ENCODE results near the gene SGMS1. TPM values are rescaled to one million over a fixed set of nuclear protein-coding genes. Genes with fewer than 3 reads are reported as not detected.

Gene SGMS1
- polyA plus RNA-seq, 1 of the 3 experiments (the other 2 are of a cell fraction), result 6.3 TPM

GRCh38 chr10:50501478-50501877 lies 122.3 kb downstream of the SGMS1 start:
- 79% methylated on average over 2 of the region's 2 CpGs for WGBS (ENCODE audit: low lambda C conversion rate)

GRCh38 chr10:50498465-50498864 lies 125.3 kb downstream of the SGMS1 start:
- 82% methylated on average over 1 of the region's 1 CpG for WGBS (ENCODE audit: low lambda C conversion rate)

More at GRCh38 chr10:50501478-50501877, 122.3 kb downstream of the SGMS1 start:
- Histone ChIP-seq H3K27me3 (ENCODE audit: insufficient read depth) (no peaks in the 10 kb centered on the region), H3K79me2 (ENCODE audit: insufficient read depth) (no peaks in the 10 kb centered on the region), H3K4me1 (ENCODE audit: control insufficient read depth in 1 of 2, insufficient read depth in 2 of 2, low read depth in 1 of 2, low read length in 1 of 2) (no peaks in the 10 kb centered on the region; a peak in 1 of 4 replicates), H3K4me3 (ENCODE audit: low read depth in 2 of 2, low read length in 1 of 2) (no peak overlapping the region), H3K9me2 (no peaks in the 10 kb centered on the region), H2AFZ (ENCODE audit: low read depth) (no peak overlapping the region), H4K20me1 (ENCODE audit: insufficient read depth) (no peaks in the 10 kb centered on the region), H3K27ac (ENCODE audit: low read depth in 2 of 2, low read length in 1 of 2) (no peak overlapping the region), H3F3A (replicated peaks; ENCODE audit: insufficient read depth) (no peaks in the 10 kb centered on the region), H3K9me3 (no peaks in the 10 kb centered on the region), H3K36me3 (replicated peaks in 1 of 2; ENCODE audit: control insufficient read depth in 1 of 2, insufficient read depth in 2 of 2, low read length in 1 of 2) (no peaks in the 10 kb centered on the region), H3K4me2 (no peak overlapping the region), H3K9ac (no peak overlapping the region)
- CTCF ChIA-PET, result interaction anchor here (0.7 kb wide), 1 partner anchor 249 kb away, joined by 3 read pairs; no protein-coding TSS in a partner anchor
- TF ChIP-seq FOSL2 (IDR thresholded peaks at IDR 0.05; ENCODE audit: borderline replicate concordance, low read depth), result 0 out of 2 replicates have a peak, but pooled peaks have one; percentile 5
- TF ChIP-seq MAX (IDR thresholded peaks at IDR 0.05; ENCODE audit: low read depth), result no peak
- DNase-seq, result no peak
- POLR2A ChIA-PET, result interaction anchor here (0.7 kb wide), 1 partner anchor 58 kb away, joined by 3 read pairs; no protein-coding TSS in a partner anchor

More at GRCh38 chr10:50498465-50498864, 125.3 kb downstream of the SGMS1 start:
- Histone ChIP-seq H3K4me1 (ENCODE audit: control insufficient read depth in 1 of 2, insufficient read depth in 2 of 2, low read depth in 1 of 2, low read length in 1 of 2) (no peaks in the 10 kb centered on the region), H3F3A (replicated peaks; ENCODE audit: insufficient read depth) (peaks cover 4% of the 10 kb centered on the region), H3K9me3 (no peaks in the 10 kb centered on the region), H3K36me3 (replicated peaks in 1 of 2; ENCODE audit: control insufficient read depth in 1 of 2, insufficient read depth in 2 of 2, low read length in 1 of 2) (no peaks in the 10 kb centered on the region), H3K4me3 (ENCODE audit: low read depth in 2 of 2, low read length in 1 of 2) (no peak overlapping the region), H3K79me2 (ENCODE audit: insufficient read depth) (no peaks in the 10 kb centered on the region), H3K9me2 (no peaks in the 10 kb centered on the region), H3K9ac (no peak overlapping the region), H2AFZ (ENCODE audit: low read depth) (no peak overlapping the region), H3K27ac (ENCODE audit: low read depth in 2 of 2, low read length in 1 of 2) (peak overlapping the region in 1 of 2 experiments; percentile 58; a peak in 1 of 4 replicates), H3K4me2 (no peak overlapping the region), H3K27me3 (ENCODE audit: insufficient read depth) (no peaks in the 10 kb centered on the region), H4K20me1 (ENCODE audit: insufficient read depth) (no peaks in the 10 kb centered on the region)
- TF ChIP-seq GATA2 (CRISPR knock-in tag; IDR thresholded peaks at IDR 0.05), result no peak
- TF ChIP-seq TAF1 (IDR thresholded peaks at IDR 0.05; ENCODE audit: borderline replicate concordance, low read depth, low read length), result no peak
- no peak for TF ChIP-seq USF2 (IDR thresholded peaks at IDR 0.05; ENCODE audit: borderline replicate concordance, low read depth, low read length)
- no peak for TF ChIP-seq NFIC (IDR thresholded peaks at IDR 0.05; ENCODE audit: borderline replicate concordance)
- no peak for TF ChIP-seq SMC3 (IDR thresholded peaks at IDR 0.05; ENCODE audit: low read depth, low read length)
- no peak for TF ChIP-seq MEF2A (IDR thresholded peaks at IDR 0.05; ENCODE audit: borderline replicate concordance, low read depth)
- no peak for TF ChIP-seq RXRA (IDR thresholded peaks at IDR 0.05; ENCODE audit: borderline replicate concordance, low read depth)
- TF ChIP-seq MXI1 (IDR thresholded peaks at IDR 0.05; ENCODE audit: low read depth, low read length), result no peak
- TF ChIP-seq CTCF (IDR thresholded peaks at IDR 0.05), result no peak
- TF ChIP-seq YY1 (IDR thresholded peaks at IDR 0.05; ENCODE audit: low read depth), result no peak
- TF ChIP-seq REST (IDR thresholded peaks at IDR 0.05; ENCODE audit: low read depth, low read length), result no peak
- TF ChIP-seq EZH2phosphoT487 (IDR thresholded peaks at IDR 0.05; ENCODE audit: borderline replicate concordance, low read depth), result no peak
- no peak for TF ChIP-seq NRF1 (IDR thresholded peaks at IDR 0.05; ENCODE audit: low read depth, low read length)
- no peak for TF ChIP-seq RCOR1 (IDR thresholded peaks at IDR 0.05; ENCODE audit: low read length)
- no peak for TF ChIP-seq ZBTB33 (IDR thresholded peaks at IDR 0.05; ENCODE audit: borderline replicate concordance, low read depth)
- ChIA-PET CTCF (no interaction called here), POLR2A (no interaction called here)
- DNase-seq, result no peak
